HCT116 (cell line): ENCODE data around the gene ANTKMT. TPM values are rescaled to one million over a fixed set of nuclear protein-coding genes. Genes with fewer than 3 reads are reported as not detected.

ENCODE experiments used
- ATAC-seq: fragments of 200-7000 bp; cut with Tn5 transposase; 2 replicates; pipeline ENCODE4 v1.9.1; 2020; ENCODE audit warnings: mild to moderate bottlenecking, moderate library complexity
- BruUV-seq: library from RNA; stranded (reverse); fragments of 400-500 nt; replicated peaks from 2 replicates; lab custom pipeline; 2021; lab: Mats Ljungman, UMichigan
- CTCF ChIA-PET: fragments of 300-600 bp; sonication (Branson Sonifier 250); formaldehyde crosslinking; loops from one replicate; lab custom pipeline; 2021; ENCODE audit warnings: antibody characterized with exemption; lab: Charles Lee
- POLR2A ChIA-PET: fragments of 300-600, 350-600 bp; sonication (Branson Sonifier 250); formaldehyde crosslinking; loops from one replicate; lab custom pipeline; 2021; ENCODE audit warnings: antibody characterized with exemption; lab: Charles Lee
- RAD21 ChIA-PET, 2 experiments: fragments of 300-600 bp; sonication (Branson Sonifier 250); formaldehyde crosslinking; loops; one replicate each; lab custom pipeline; 2023; ENCODE audit warnings: low total read pairs in 2 of 2; ENCODE audit not compliant: uncharacterized antibody in 2 of 2, unreplicated experiment in 2 of 2, low non-redundant PET in 1 of 2; lab: Charles Lee
- DNase-seq: peaks from one replicate; pipeline ENCODE4 v3.0.0-alpha.2; 2010; ENCODE audit warnings: low read depth, low spot score
- H2AFZ ChIP-seq: fragments of 200-600 bp; shearing (Covaris generic), sonication (generic); 2 replicates; pipeline ENCODE4 v1.6.1; 2017; ENCODE audit warnings: low read depth, mixed run types, mixed read lengths, antibody characterized with exemption, low read length; ENCODE audit not compliant: poor library complexity, severe bottlenecking
- H3K27ac ChIP-seq: 2 replicates; pipeline ENCODE4 v1.5.1; 2012; ENCODE audit warnings: low read depth, low read length
- H3K27me3 ChIP-seq: fragments of 200-600 bp; sonication (generic); 2 replicates; pipeline ENCODE4 v1.6.1; 2016; ENCODE audit warnings: mixed run types, low read length, mixed read lengths; ENCODE audit not compliant: insufficient read depth
- H3K36me3 ChIP-seq, 2 experiments: fragments of 200-500 bp in 1 of 2; fragments of 200-600 bp in 1 of 2; sonication (Bioruptor generic) in 1 of 2; sonication (generic) in 1 of 2; 2 replicates each; pipeline versions ENCODE4 v1.5.1 to v1.6.1; 2014 to 2016; ENCODE audit warnings: low read length in 2 of 2, inconsistent platforms in 1 of 2, mixed read lengths in 1 of 2, mixed run types in 1 of 2; ENCODE audit not compliant: insufficient read depth in 2 of 2, control insufficient read depth in 1 of 2
- H3K4me1 ChIP-seq, 2 experiments: fragments of 200-600 bp in 1 of 2; sonication (generic) in 1 of 2; 2 replicates each; pipeline versions ENCODE4 v1.5.1 to v1.6.1; 2012 to 2017; ENCODE audit warnings: low read length in 2 of 2, inconsistent platforms in 1 of 2, mild to moderate bottlenecking in 1 of 2, mixed read lengths in 1 of 2, mixed run types in 1 of 2, moderate library complexity in 1 of 2; ENCODE audit not compliant: insufficient read depth in 2 of 2, control insufficient read depth in 1 of 2
- H3K4me2 ChIP-seq: fragments of 200-600 bp; sonication (generic); 2 replicates; pipeline ENCODE4 v1.6.1; 2017; ENCODE audit warnings: mixed run types, low read length, mixed read lengths
- H3K4me3 ChIP-seq, 2 experiments: fragments of 200-600 bp in 1 of 2; sonication (generic) in 1 of 2; replicated peaks in 1 of 2; 2 replicates each; pipeline ENCODE4 v1.5.1; 2011 to 2016; ENCODE audit warnings: low read length in 2 of 2, control low read depth in 1 of 2, low read depth in 1 of 2, mild to moderate bottlenecking in 1 of 2, mixed read lengths in 1 of 2, mixed run types in 1 of 2
- H3K79me2 ChIP-seq: fragments of 200-600 bp; sonication (generic); 2 replicates; pipeline ENCODE4 v1.6.1; 2017; ENCODE audit warnings: mild to moderate bottlenecking, mixed run types, low read length, moderate library complexity, mixed read lengths; ENCODE audit not compliant: insufficient read depth
- H3K9ac ChIP-seq: fragments of 200-600 bp; sonication (generic); 2 replicates; pipeline ENCODE4 v1.6.1; 2016; ENCODE audit warnings: low read length, mixed read lengths
- H3K9me2 ChIP-seq: fragments of 200-600 bp; sonication (generic), shearing (Covaris generic); 2 replicates; pipeline ENCODE4 v1.6.1; 2017; ENCODE audit warnings: mixed run types, mild to moderate bottlenecking, moderate library complexity; ENCODE audit not compliant: insufficient read depth
- H3K9me3 ChIP-seq, 2 experiments: fragments of 200-500 bp in 1 of 2; fragments of 200-600 bp in 1 of 2; sonication (Bioruptor generic) in 1 of 2; sonication (generic) in 1 of 2; 2 replicates each; pipeline ENCODE4 v1.6.1; 2014 to 2017; ENCODE audit warnings: low read length in 2 of 2, mixed read lengths in 2 of 2, inconsistent platforms in 1 of 2, low read depth in 1 of 2, mild to moderate bottlenecking in 1 of 2, mixed run types in 1 of 2, moderate library complexity in 1 of 2; ENCODE audit not compliant: control insufficient read depth in 1 of 2, insufficient read depth in 1 of 2
- H4K20me1 ChIP-seq: fragments of 200-600 bp; sonication (generic), shearing (Covaris generic); 2 replicates; pipeline ENCODE4 v1.6.1; 2017; ENCODE audit warnings: mixed run types, mild to moderate bottlenecking, moderate library complexity; ENCODE audit not compliant: insufficient read depth
- CBX3 ChIP-seq: IDR thresholded peaks from 2 replicates; pipeline ENCODE4 v1.6.1; 2012; ENCODE audit warnings: low read depth
- CEBPB ChIP-seq: IDR thresholded peaks from 2 replicates; pipeline ENCODE4 v1.6.1; 2012; ENCODE audit warnings: low read depth
- EGR1 ChIP-seq: IDR thresholded peaks from 2 replicates; pipeline ENCODE4 v1.6.1; 2012; ENCODE audit warnings: low read depth
- EZH2 ChIP-seq: fragments of 200-600 bp; sonication (generic); IDR thresholded peaks from 2 replicates; pipeline ENCODE4 v1.6.1; 2017; ENCODE audit warnings: antibody characterized with exemption, mixed run types
- EZH2phosphoT487 ChIP-seq: fragments of 200-600 bp; IDR thresholded peaks from 2 replicates; pipeline ENCODE4 v1.6.1; 2018; ENCODE audit warnings: antibody characterized with exemption, borderline replicate concordance
- FOSL1 ChIP-seq: IDR thresholded peaks from 2 replicates; pipeline ENCODE4 v1.6.1; 2012; ENCODE audit warnings: low read depth
- JUND ChIP-seq: IDR thresholded peaks from 2 replicates; pipeline ENCODE4 v1.6.1; 2012
- REST ChIP-seq: IDR thresholded peaks from 2 replicates; pipeline ENCODE4 v1.6.1; 2012; ENCODE audit warnings: low read depth
- SP1 ChIP-seq: IDR thresholded peaks from 2 replicates; pipeline ENCODE4 v1.6.1; 2012; ENCODE audit warnings: low read depth
- TCF7L2 ChIP-seq: IDR thresholded peaks from 2 replicates; pipeline ENCODE4 v1.7.0; 2011; ENCODE audit warnings: borderline replicate concordance, inconsistent platforms; ENCODE audit not compliant: insufficient read depth, insufficient read length; ENCODE audit errors: extremely low read depth
- ZBTB33 ChIP-seq: IDR thresholded peaks from 2 replicates; pipeline ENCODE4 v1.6.1; 2011; ENCODE audit warnings: mild to moderate bottlenecking, low read length, moderate library complexity; ENCODE audit not compliant: insufficient replicate concordance; ENCODE audit errors: extremely low read depth
- intact Hi-C: fragments of 100-400 bp; cut with micrococcal nuclease; formaldehyde crosslinking; loops from 2 replicates; pipeline ENCODE4 v1.10.0; 2022
- total RNA-seq: library from RNA; stranded (reverse); gene quantifications from one replicate; pipeline ENCODE4 v1.2.1, GENCODE V29; 2021; ENCODE audit not compliant: unreplicated experiment

ANTKMT gene
- total RNA-seq, 1 experiment from 2014 or later = 65.4 TPM

GRCh38 chr16:698911-699671 is 21.9 kb upstream of the ANTKMT start (continued):
- no peak for TF ChIP-seq REST
- TF ChIP-seq, all 23 proteins: peak for 0

GRCh38 chr16:700684-701584 is 20.0 kb upstream of the ANTKMT start:
- peaks cover 38% of the 10 kb centered on the region for H3K79me2 ChIP-seq
- RAD21 ChIA-PET = no interaction called here
- H3K4me1 ChIP-seq = peaks cover 5 to 19% of the 10 kb centered on the region in 2 experiments
- DNase-seq (no peak), ATAC-seq (no peak)
- no peaks in the 10 kb centered on the region for H4K20me1 ChIP-seq
- no peaks in the 10 kb centered on the region; a peak in 2 of 4 replicates for H3K36me3 ChIP-seq
- no peak overlapping the region for H2AFZ ChIP-seq
- no peak overlapping the region for H3K4me3 ChIP-seq
- CTCF ChIA-PET = no interaction called here
- H3K27ac ChIP-seq = no peak overlapping the region
- no peak overlapping the region for H3K9ac ChIP-seq
- intact Hi-C loops = no loop called here
- no peaks in the 10 kb centered on the region for H3K9me2 ChIP-seq
- no peak overlapping the region for H3K4me2 ChIP-seq
- POLR2A ChIA-PET = interaction anchor here (0.6 kb wide), 1 partner anchor 58 kb away, joined by 4 read pairs; no protein-coding TSS in a partner anchor
- no peaks in the 10 kb centered on the region for H3K27me3 ChIP-seq
- no TSS peak for BruUV-seq
- H3K9me3 ChIP-seq = no peaks in the 10 kb centered on the region
- no peak for TF ChIP-seq CBX3
- no peak for TF ChIP-seq REST
- TF ChIP-seq FOSL1 = no peak
- no peak for TF ChIP-seq TCF7L2
- no peak for TF ChIP-seq EZH2phosphoT487
- no peak for TF ChIP-seq EZH2
- TF ChIP-seq ZBTB33 = no peak
- no peak for TF ChIP-seq SP1
- no peak for TF ChIP-seq CEBPB
- TF ChIP-seq EGR1 = no peak
- no peak for TF ChIP-seq JUND
